GM21529 (cell line): ENCODE data around the gene NTM.

ENCODE experiments used
- ATAC-seq: cut with Tn5 transposase; IDR thresholded peaks from one replicate; pipeline ENCODE4 v1.9.1; 2021; ENCODE audit not compliant: unreplicated experiment

NTM gene

DNA sequence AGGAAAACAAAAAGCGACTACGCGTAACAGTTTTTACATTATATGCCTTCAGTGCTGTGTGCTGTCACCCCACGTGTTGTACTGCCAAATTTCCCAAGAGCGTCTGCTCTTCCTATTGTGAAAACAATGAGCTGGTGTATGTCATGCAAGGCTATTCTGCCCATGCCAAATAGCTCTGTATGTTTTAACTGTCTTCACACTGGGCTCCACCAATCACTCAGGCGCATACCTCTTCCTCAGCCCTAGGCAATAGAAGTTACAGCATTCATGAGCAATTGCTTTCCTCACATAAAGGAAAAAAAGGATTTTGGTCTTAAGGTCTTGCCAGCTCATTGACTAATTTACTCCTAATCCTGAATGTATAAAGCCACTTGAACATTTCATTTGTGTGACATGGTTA lies 606.8 kb downstream of the NTM start:
- ATAC-seq = no peak

DNA sequence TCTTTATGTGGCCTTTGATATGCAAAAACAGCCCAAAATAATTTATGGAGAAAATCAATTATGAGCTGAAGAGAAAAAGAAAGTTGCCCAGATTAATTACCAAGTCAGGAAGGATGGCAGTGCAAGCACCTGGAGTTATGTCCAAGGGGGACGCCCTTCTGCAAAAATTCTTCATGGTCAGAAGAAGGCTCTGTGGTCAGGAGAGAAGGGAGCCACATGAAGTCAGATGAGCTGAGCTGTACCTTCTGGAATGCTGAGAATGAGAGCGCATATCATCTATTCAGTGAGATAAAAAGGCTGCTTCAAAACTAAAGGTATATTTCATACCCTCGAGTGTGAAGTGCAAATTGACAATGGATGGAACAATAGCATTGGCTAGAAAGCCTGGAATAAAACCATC lies 607.4 kb downstream of the NTM start:
- ATAC-seq = no peak

DNA sequence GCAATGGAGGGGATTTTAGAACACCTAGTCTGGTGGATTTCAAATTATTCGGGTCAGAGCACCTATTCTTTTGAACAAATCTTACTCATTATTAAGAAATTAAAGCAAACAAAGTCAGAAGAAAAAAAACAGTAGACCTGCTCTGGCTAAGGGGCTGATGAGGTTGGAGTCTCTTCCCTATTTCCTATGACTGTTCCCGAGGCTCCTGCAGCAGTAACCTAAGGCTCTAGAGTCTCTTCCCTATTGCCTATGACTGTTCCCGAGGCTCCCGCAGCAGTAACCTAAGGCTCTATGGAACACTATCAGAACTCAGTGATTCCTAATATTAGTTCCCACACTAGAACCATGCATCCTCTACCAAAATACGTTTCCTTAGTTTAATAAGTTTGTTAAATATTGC lies 607.9 kb downstream of the NTM start:
- ATAC-seq = no peak

DNA sequence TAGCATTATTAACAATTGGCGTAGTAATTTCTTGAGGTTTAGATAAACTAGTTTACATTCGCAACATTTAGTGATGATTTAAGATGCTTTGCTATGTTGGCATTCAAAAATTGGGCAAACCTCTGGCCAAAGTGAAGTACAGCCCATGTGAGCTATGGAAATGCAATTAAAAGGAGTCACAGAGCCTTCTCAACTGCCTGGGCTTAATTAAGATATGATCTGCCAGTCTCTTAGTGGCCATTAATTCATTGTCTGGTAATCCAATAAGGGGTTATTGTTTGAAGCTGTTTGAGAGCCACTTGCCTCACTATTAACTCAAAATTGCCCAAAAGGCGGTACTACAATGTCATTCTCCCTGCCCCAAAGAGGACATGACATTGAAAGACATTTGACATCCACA lies 608.9 kb downstream of the NTM start:
- no peak for ATAC-seq

DNA sequence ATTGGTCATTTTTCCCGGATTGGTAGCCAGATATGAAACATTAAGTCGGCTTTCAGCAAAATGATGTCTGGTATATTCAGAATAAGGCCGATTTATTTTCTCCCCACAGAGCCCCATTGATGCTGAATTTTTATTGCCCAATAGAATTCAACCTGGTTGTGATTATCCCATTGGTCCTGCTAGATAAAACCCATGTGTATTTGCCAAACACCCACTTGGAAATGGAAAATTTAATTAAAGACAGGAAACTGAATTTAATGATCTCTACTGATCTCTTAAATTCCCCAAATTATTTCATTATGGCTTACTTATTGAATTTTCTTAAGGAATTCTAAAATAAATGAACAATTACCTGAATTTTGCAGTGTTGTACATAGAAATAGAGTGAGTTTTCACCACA lies 609.8 kb downstream of the NTM start:
- no peak for ATAC-seq

DNA sequence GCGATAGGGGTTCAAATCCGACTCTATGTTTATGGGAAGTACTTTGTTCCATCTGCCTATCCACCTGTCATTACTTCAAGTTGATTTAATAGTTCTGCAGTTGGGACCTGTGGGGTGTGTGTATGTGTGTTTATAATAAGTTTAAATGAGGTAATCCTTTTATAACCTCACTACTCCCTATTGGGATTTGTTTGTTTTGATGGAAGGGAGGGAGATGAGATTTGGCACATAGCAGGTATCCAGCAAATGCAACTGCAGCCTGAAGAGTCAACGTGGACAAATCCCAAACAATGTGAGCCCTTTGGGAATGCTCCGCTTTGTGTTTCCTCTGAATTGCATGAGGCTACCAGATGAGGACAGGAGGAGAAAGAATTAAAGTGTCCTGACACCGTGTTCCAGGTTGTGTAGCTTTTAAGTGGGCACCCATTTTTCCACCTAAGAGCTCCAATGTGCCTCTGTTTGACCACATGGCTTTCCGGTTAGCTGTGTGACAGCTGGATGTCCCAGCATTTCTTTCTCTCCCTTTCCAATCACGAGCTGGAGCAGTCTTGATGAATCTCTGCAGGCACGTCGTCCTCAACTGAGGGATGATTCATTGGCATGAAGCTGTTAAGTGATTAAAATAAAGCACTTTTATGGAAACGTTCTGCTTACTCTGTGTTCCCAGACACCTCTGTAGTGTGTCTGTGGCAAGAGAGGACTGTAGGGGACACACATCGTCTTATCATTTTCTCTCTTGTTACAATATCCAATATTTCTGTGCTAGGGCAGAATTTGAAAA lies 610.7 kb downstream of the NTM start:
- ATAC-seq = no peak

DNA sequence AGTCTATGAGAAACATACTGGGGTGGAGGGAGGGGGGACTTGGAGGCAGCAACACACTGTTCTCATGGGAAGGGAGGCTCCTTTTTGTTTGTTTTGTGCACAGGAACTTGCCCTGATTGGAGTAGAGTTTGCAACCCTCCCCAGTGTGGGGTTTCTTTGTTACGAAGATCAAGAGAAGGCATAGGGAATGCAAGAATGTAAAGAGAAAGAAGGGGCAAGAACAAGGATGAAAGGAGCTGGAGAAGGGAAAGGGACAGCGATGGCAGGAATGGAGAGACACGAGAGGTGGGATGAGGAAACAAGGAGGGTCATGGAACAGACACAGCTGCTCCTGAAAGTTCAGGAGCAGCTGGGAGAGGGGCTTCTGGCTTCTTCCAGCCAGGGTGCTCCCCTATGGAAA lies 611.7 kb downstream of the NTM start:
- ATAC-seq = no peak

DNA sequence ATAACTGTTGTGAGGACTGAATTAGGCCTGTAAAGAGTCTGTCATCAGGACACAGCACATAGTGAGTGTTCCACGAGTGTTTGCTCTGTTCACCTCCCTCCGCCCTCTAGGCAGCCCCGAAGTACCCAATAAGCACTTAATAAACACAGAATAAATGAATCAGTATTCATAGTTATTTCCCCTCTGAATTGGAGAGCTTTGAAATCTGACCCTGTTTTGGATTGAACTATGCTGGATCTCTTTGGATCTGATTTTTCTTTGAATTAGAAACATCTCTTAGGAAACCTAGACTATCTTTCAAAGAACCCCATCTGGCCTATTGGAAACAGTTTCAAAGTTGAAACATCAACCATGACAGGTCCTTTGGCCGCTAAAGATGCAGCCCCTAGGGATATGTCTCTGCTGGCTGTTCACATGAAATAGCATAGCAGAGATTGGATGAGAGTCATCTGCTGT lies 615.5 kb downstream of the NTM start:
- no peak for ATAC-seq

DNA sequence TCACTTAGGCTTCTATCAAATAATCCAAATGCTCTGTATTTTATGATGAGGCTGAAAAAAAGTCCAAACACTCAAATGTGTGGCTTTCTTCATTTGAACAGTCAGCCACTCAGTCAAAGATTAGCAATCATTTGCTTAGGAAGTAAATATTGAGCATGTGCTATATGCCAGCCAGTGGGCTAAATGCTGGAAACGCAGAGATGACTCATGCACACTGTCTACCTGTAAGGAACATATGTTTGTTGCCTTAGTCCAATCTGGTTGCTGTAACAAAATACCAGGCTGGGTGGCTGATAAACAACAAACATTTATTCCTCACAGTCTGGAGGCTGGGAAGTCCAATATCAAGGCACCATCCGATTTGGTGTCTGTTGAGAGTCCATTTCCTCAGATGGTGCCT lies 617.3 kb downstream of the NTM start:
- no peak for ATAC-seq

DNA sequence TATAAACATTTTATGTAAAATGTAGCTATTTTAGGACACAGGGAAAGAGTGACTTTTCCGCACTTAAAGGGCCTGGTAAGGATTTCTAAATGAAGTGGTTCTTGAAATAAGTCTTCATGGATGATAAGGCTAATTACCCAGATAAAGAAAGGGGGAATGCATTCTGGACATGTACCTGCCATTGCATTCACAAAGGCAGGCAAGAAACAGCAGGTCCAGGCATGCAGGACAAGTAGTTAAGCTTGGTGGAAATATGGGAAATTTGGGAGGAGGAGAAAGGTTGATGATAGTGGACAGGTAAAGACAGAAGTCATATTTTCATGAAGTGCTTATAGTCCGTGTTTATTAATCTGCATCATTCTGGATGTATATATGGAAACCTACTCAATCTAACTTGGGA lies 621.2 kb downstream of the NTM start:
- no peak for ATAC-seq

DNA sequence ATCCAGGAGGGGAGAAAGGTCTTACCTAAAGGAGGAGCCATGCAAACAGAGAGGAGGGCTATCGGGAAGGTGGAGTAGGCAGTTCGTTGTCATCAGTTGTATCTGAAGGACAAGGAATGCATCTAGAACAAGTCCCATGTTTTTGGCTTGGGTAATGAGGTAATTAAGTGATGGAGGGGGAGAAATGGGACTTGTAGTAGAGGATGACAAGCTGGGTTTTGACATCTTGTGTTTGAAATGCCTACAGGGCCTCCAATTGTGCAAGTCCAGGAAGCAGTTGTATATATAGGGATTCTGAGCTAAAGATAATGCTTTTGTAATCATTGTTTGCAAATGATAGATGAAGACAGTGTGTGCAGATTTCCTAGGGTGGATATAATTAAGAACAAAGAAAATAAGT lies 622.8 kb downstream of the NTM start:
- ATAC-seq = no peak

DNA sequence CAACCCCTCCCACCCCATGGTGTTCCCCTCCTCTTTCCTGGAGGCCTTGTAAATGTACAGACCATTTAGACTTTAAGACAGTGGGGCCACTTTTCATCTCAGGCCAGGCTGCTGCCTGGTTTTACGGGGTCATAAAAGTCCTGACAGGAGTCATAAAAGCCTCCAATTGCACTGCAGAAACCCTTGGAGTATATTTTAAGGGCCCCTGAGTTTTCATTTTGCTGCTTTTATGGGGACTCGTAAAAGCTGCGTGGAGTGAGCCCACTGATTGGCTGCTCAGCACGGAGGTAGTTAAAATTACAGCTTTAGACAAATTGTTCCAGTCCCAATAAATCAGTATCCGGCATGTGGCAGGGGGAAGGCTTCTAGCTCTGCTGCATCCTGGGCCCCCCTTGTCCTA lies 627.6 kb downstream of the NTM start:
- no peak for ATAC-seq

DNA sequence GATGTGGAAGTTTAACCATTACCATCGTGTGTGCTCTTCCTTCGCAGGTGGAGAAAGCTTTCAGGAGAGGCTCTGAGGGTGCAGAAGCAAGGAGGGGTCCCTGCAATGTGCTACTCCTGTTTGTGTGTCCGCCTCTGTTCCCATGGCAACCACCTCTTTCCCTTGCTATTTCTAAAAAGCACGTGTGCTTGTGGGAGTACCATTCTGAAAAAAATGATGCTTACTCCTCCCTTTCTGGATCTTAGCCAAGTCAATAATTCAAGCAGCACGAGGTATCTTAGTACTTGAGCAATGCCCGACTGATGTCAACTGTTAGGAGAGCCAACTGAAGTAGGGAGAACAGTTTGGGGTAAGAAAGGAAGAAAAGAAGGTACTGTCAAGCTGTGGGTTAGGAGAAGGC lies 628.7 kb downstream of the NTM start:
- ATAC-seq = no peak

DNA sequence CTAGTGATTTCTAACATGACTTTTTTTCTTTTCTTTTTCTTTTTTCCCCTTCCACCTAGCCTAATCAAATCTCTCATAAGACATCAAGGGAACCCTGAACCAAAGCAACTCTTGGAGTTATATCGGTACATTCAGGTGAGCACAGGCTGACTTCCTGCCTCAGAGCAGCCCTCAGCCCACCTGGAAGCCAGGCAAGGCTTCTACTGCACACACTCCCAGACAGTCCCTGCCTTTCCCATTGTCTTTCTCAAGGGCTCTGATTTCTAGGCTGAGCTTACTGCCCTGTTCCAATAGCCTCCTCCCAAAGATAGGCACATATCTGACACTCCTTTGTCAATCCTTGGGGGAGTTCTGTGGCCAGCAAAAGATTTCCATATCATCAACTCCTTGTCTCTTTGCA lies 629.5 kb downstream of the NTM start:
- ATAC-seq = no peak

DNA sequence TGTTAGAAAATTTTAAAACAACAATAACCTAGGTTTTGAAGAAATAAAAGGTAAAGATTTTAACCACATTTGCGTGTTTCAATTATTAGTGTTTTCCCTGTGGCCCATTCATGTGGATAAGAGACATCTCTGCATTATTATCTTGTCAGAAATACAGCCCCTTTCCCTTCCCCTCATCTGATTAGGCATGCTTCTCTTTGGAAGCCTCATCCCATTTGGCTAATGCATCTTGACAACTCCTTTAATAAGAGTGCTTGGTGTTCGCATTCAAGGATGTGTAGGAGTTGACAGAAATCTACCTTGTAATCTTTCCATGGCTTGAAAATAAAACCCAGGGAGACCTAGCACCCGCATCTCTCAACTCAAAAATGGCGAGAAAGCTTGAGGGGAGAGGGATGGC lies 635.5 kb downstream of the NTM start:
- ATAC-seq = no peak

DNA sequence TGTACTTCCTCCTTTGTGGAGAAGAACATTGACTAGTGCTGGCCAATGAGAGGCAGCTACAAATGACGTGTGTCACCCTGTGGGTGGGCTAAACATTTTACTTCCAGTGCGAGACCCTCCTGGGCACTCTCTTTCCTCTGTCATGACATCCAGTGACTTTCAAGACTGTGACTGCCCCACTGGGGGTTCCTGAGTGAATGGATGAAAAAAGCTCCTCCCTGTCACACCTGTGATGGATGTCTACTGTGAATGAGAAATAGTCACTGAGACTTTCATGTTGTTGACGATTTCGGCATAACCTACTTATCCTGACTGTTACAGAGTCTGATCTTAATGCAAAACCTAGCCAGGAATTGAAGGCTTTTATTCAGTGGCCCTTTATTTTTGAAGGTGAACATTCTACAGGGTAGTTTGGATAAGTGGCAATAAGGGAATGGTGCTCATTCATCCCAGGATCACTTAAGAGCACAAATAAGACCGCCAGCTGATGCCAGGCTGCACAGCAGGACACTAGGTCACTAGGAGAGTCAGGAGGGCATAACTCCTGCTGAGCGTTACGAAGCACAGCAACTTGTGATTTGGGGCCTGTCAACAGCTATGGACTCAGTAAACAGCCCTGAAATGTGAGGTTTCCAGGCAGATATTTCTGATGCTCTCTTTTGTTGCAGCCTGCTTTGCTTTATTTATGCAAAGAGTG lies 636.6 kb downstream of the NTM start:
- no peak for ATAC-seq

DNA sequence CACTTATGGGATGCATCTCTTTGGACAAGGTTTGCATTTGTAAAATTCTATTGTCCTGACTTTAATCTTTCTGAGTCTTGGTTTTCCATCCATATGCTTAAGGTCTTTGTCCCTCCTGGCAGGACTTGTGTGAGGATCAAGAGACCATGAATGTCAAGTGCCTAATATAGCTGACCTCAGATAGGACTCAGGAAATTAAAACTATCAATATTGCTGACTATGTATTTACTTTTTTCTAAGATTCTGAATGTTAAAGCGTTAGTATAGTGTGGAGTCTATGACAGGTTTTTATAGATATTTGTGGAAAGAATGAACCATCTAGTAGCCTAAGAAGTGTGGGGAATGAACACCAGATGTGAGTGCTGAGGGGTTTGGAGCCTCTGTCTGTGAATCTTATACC lies 637.8 kb downstream of the NTM start:
- ATAC-seq = no peak

DNA sequence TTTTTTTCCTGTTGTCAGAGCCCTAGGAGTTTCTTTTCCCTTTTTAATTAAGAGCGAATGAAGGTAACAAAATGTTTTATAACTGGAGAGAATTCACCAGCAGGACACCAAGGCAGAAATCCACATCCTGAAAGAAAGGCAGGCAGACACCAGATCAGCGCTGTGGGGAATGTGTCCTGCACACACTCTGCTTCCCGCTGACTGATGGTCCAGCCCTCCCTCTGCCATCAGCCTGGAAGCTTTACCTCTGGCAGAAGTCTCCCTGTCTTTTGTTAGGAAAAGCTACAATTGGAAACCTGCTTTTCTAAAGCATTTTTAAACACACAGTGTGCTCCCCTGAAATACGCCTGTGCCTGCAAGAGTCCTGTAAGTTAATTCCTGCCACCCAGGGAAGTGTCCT lies 638.5 kb downstream of the NTM start:
- no peak for ATAC-seq

DNA sequence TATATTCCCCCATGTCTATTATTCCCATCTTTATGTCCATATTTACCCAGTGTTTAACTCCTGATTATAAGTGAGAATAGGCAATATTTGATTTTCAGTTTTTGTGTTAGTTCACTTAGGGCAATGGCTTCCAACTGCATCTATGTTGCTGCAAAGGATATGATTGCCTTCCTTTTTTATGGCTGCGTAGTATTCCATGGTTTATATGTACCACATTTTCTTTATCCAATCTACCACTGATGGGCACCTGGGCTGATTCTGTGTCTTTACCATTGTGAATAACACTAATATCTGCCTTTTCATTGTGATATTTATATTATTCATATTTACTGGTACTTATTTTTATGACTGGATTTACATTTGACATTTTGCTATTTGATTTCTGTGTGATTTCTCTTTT lies 649.6 kb downstream of the NTM start:
- no peak for ATAC-seq

DNA sequence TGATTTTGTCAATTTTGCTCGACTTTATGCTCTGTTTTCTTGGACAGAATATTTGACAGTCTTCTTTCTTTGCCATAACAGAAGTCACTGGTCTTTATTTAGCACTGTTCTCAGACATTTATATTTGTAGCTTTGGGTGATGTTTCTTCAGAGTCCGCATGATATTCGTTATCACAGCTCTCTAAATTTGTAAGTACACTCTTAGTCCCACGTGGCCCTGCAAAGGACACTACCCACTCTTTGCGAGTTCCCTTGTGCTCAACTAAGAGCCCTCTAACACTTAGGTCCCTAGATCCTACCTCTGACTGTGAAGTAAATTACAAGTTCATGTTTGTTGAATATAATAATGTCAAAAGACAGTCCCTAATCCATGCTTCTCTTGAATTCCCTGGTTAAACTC lies 651.9 kb downstream of the NTM start:
- no peak for ATAC-seq

DNA sequence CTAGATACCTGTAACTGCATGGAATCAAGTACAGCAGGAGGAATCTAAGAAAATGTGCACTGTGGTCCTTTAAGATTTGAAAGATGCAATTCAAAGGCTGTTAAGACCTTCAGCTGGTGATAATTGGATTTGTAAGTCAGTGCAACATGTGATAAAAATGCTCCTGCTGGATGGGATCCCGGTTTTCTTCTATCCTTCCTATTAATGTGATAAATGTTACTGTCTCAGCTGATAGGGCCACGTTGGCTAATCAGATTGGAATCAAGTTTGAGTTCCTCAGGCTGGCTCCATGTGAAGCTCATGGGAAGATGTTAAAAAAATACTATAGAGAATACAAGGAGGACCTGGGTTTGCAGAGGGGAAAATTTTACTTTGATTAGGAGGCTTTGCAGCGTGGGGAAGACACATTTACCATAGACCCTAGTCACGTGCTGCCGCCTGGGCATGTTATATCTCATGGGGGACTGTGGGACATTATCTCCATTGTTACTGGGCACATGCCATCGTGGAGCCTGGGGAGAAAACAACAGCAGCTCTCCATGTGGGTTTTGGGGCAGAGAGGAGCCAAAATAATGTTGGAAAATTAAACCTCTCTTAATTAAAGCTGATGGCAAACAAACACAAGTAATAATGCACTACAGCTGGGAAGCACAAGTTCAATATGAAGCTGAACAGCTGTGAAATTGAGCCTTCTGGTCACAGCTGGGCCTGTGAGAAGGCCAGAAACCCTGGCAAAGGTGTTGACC lies 652.5 kb downstream of the NTM start:
- no peak for ATAC-seq
